Measurements from ENCODE around the gene AAK1. TPM values are rescaled to one million over a fixed set of nuclear protein-coding genes. Genes with fewer than 3 reads are reported as not detected.

Gene AAK1
- total and polyA plus RNA-seq, 2 of the 13 experiments (the other 11 are each of a cell fraction or from before 2014, with no cell fraction given): 9.8 to 10.3 TPM

DNA sequence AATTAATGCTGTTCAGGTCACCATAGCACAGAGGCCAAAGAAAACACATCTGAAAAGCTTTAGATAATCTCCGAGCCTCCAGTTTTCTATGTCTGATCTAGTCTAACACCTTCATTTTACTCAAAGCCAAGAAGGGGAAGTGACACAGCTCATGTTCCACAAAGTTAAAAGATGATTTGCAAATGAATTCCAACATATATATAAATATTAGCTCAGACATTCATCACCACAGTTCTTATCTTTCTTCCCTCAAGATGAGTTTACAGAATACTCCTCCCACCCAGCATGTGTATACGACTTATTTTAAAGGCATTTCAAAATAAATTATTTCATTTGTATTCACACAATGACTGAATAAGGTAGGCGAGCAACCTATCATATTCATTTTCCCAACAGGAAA, 82.4 kb downstream of the AAK1 start:
- in situ Hi-C loops (cut with HindIII; ENCODE audit: extremely low pct_ligation_motif_present, low pct_unique_long_range_greater_than_20kb) (loop anchor here (5.0 to 10.0 kb wide), 2 partner anchors 151 to 254 kb away; no protein-coding TSS in a partner anchor), intact Hi-C loops (cut with micrococcal nuclease; ENCODE audit: unreplicated experiment) (no loop called here)
- CTCF ChIA-PET (ENCODE audit: low intra/inter-chr PET ratio, low total read pairs): interaction anchor here (2.2 to 2.9 kb wide), 2 partner anchors 153 to 156 kb away, joined by 6 to 52 read pairs; no protein-coding TSS in a partner anchor
- H3K9me3 ChIP-seq (ENCODE audit: low read length): no peaks in the 10 kb centered on the region
- no TSS peak for BruUV-seq (replicated peaks)
- H3K36me3 ChIP-seq (replicated peaks in 1 of 2; ENCODE audit: control insufficient read depth in 1 of 2, insufficient read depth in 2 of 2, low read length in 2 of 2): no peaks in the 10 kb centered on the region; a peak in 1 of 5 replicates
- ATAC-seq (no peak), DNase-seq (ENCODE audit: low spot score) (no peak), FAIRE-seq (no peak)
- no peak overlapping the region for H3K9ac ChIP-seq (ENCODE audit: insufficient read depth, low read depth, low read length)
- H3K79me2 ChIP-seq (ENCODE audit: insufficient read depth, low read length): no peaks in the 10 kb centered on the region
- H3K4me3 ChIP-seq (replicated peaks in 1 of 3; ENCODE audit: insufficient read depth in 1 of 3, low read depth in 2 of 3, low read length in 3 of 3): no peak overlapping the region
- H3K4me1 ChIP-seq (ENCODE audit: insufficient read depth, low read length): peaks cover 14% of the 10 kb centered on the region
- TF ChIP-seq ZFP90 (CRISPR knock-in tag; IDR thresholded peaks at IDR 0.05; ENCODE audit: borderline replicate concordance) (no peak), PHF20 (CRISPR knock-in tag; IDR thresholded peaks at IDR 0.05) (no peak), ZNF143 (CRISPR knock-in tag; IDR thresholded peaks at IDR 0.05) (no peak), ZNF484 (CRISPR knock-in tag; IDR thresholded peaks at IDR 0.05; ENCODE audit: borderline replicate concordance, low read depth) (no peak), NFATC3 (CRISPR knock-in tag; IDR thresholded peaks at IDR 0.05) (no peak)
- TF ChIP-seq, protein P1, sequence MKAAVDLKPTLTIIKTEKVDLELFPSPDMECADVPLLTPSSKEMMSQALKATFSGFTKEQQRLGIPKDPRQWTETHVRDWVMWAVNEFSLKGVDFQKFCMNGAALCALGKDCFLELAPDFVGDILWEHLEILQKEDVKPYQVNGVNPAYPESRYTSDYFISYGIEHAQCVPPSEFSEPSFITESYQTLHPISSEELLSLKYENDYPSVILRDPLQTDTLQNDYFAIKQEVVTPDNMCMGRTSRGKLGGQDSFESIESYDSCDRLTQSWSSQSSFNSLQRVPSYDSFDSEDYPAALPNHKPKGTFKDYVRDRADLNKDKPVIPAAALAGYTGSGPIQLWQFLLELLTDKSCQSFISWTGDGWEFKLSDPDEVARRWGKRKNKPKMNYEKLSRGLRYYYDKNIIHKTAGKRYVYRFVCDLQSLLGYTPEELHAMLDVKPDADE (CRISPR knock-in tag; IDR thresholded peaks at IDR 0.05): no peak
- TF ChIP-seq, protein P2, sequence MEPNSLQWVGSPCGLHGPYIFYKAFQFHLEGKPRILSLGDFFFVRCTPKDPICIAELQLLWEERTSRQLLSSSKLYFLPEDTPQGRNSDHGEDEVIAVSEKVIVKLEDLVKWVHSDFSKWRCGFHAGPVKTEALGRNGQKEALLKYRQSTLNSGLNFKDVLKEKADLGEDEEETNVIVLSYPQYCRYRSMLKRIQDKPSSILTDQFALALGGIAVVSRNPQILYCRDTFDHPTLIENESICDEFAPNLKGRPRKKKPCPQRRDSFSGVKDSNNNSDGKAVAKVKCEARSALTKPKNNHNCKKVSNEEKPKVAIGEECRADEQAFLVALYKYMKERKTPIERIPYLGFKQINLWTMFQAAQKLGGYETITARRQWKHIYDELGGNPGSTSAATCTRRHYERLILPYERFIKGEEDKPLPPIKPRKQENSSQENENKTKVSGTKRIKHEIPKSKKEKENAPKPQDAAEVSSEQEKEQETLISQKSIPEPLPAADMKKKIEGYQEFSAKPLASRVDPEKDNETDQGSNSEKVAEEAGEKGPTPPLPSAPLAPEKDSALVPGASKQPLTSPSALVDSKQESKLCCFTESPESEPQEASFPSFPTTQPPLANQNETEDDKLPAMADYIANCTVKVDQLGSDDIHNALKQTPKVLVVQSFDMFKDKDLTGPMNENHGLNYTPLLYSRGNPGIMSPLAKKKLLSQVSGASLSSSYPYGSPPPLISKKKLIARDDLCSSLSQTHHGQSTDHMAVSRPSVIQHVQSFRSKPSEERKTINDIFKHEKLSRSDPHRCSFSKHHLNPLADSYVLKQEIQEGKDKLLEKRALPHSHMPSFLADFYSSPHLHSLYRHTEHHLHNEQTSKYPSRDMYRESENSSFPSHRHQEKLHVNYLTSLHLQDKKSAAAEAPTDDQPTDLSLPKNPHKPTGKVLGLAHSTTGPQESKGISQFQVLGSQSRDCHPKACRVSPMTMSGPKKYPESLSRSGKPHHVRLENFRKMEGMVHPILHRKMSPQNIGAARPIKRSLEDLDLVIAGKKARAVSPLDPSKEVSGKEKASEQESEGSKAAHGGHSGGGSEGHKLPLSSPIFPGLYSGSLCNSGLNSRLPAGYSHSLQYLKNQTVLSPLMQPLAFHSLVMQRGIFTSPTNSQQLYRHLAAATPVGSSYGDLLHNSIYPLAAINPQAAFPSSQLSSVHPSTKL (CRISPR knock-in tag; IDR thresholded peaks at IDR 0.05): no peak
- H3K27ac ChIP-seq (ENCODE audit: extremely low read length, insufficient read depth, low read length): no peak overlapping the region
- POLR2A ChIA-PET: interaction anchor here (0.6 kb wide), 1 partner anchor 203 kb away, joined by 3 read pairs; no protein-coding TSS in a partner anchor
- H3K27me3 ChIP-seq (ENCODE audit: control insufficient read depth in 1 of 2, insufficient read depth in 2 of 2, low read length in 2 of 2): no peaks in the 10 kb centered on the region
- H3K4me2 ChIP-seq (ENCODE audit: low read depth, low read length): no peak overlapping the region
- H4K20me1 ChIP-seq (ENCODE audit: insufficient read depth, low read length): peaks cover 5% of the 10 kb centered on the region; the same call in 1 of the 2 replicates
- WGBS (ENCODE audit: low lambda C conversion rate): 87% methylated on average over 3 of the region's 3 CpGs
- H2AFZ ChIP-seq (ENCODE audit: low read length): no peak overlapping the region
